ENCODE data around the gene BAHCC1.

DNA sequence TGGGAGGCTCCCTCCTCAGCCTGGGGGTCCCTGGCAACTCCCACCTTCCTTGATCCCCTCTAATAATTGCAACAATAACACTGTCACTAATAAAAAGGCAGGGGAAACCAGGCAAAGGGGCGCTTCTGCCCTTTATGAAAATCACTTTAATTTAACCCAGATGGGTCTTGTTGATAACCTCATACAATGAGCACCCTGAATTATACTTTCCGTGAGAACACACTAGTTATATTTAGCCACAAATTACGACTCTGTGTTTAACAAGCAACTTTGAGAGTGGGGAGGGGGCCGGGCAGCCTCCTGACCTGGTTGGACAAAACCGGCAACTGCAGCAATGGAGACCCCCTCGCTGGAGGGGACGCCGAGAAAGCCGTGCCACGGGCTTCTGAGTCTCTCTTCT, 5.7 kb upstream of the BAHCC1 start:
- TF ChIP-seq CTCF (conservative IDR thresholded peaks at IDR 0.05; ENCODE audit: low read length), result no peak
- no peak for TF ChIP-seq EZH2phosphoT487 (IDR thresholded peaks at IDR 0.05; ENCODE audit: borderline replicate concordance)
